Neuron (in vitro differentiated cells): Measurements from ENCODE around the gene SMPD1.
"Not testable (repeated sequence)": the region's sequence is repeated elsewhere in the genome, so short reads cannot be mapped to it uniquely, and the experiment has no call there.

ENCODE experiments used
- H2AFZ ChIP-seq: one replicate; pipeline ENCODE4 v1.6.1; 2013; ENCODE audit warnings: low read depth, mild to moderate bottlenecking, inconsistent platforms, low read length, moderate library complexity
- H3K27me3 ChIP-seq: one replicate; pipeline ENCODE4 v1.6.1; 2013; ENCODE audit warnings: low read length; ENCODE audit not compliant: insufficient read depth
- H3K36me3 ChIP-seq: one replicate; pipeline ENCODE4 v1.6.1; 2013; ENCODE audit warnings: low read length; ENCODE audit not compliant: insufficient read depth
- H3K4me1 ChIP-seq: one replicate; pipeline ENCODE4 v1.6.1; 2013; ENCODE audit warnings: low read length; ENCODE audit not compliant: insufficient read depth
- H3K4me3 ChIP-seq: 2 replicates; pipeline ENCODE4 v1.5.1; 2013; ENCODE audit warnings: mild to moderate bottlenecking, low read length, moderate library complexity
- H3K9me3 ChIP-seq: one replicate; pipeline ENCODE4 v1.6.1; 2013; ENCODE audit warnings: low read length

Gene SMPD1

GRCh38 chr11:6362873-6363678, 27.2 kb upstream of the SMPD1 start:
- H3K4me1 ChIP-seq = no peaks in the 10 kb centered on the region
- no peak overlapping the region for H3K4me3 ChIP-seq
- peaks cover 7% of the 10 kb centered on the region for H3K27me3 ChIP-seq
- no peaks in the 10 kb centered on the region for H3K36me3 ChIP-seq
- H3K9me3 ChIP-seq = no peaks in the 10 kb centered on the region
- H2AFZ ChIP-seq = no peak overlapping the region

GRCh38 chr11:6365659-6366058, 24.6 kb upstream of the SMPD1 start:
- no peak overlapping the region for H2AFZ ChIP-seq
- no peaks in the 10 kb centered on the region for H3K36me3 ChIP-seq
- no peak overlapping the region for H3K4me3 ChIP-seq
- H3K4me1 ChIP-seq = no peaks in the 10 kb centered on the region
- H3K27me3 ChIP-seq = peaks cover 5% of the 10 kb centered on the region
- no peaks in the 10 kb centered on the region for H3K9me3 ChIP-seq

GRCh38 chr11:6371825-6372224, 18.4 kb upstream of the SMPD1 start:
- Histone ChIP-seq H3K27me3 (no peaks in the 10 kb centered on the region), H2AFZ (no peak overlapping the region), H3K9me3 (no peaks in the 10 kb centered on the region), H3K36me3 (no peaks in the 10 kb centered on the region), H3K4me1 (peaks cover 9% of the 10 kb centered on the region), H3K4me3 (no peak overlapping the region)

GRCh38 chr11:6377902-6378639, 12.2 kb upstream of the SMPD1 start:
- no peaks in the 10 kb centered on the region for H3K9me3 ChIP-seq
- no peak overlapping the region for H3K4me3 ChIP-seq
- no peaks in the 10 kb centered on the region for H3K27me3 ChIP-seq
- H3K4me1 ChIP-seq = peaks cover 5% of the 10 kb centered on the region
- H2AFZ ChIP-seq = no peak overlapping the region
- H3K36me3 ChIP-seq = no peaks in the 10 kb centered on the region

GRCh38 chr11:6378640-6378989, 11.7 kb upstream of the SMPD1 start:
- Histone ChIP-seq H3K4me3 (no peak overlapping the region), H3K4me1 (peaks cover 5% of the 10 kb centered on the region), H3K27me3 (no peaks in the 10 kb centered on the region), H3K36me3 (no peaks in the 10 kb centered on the region), H3K9me3 (no peaks in the 10 kb centered on the region), H2AFZ (no peak overlapping the region)

- no peaks in the 10 kb centered on the region for H3K9me3 ChIP-seq
- H3K4me1 ChIP-seq = peaks cover 17% of the 10 kb centered on the region
- H3K36me3 ChIP-seq = no peaks in the 10 kb centered on the region
- no peak overlapping the region for H3K4me3 ChIP-seq
- no peaks in the 10 kb centered on the region for H3K27me3 ChIP-seq
- no peak overlapping the region for H2AFZ ChIP-seq
Measured at GRCh38 chr11:6385046-6385777, 5.1 kb upstream of the SMPD1 start.

GRCh38 chr11:6387811-6388599, 2.3 kb upstream of the SMPD1 start:
- Histone ChIP-seq H2AFZ (no peak overlapping the region), H3K4me3 (no peak overlapping the region), H3K36me3 (no peaks in the 10 kb centered on the region), H3K4me1 (peaks cover 23% of the 10 kb centered on the region), H3K9me3 (no peaks in the 10 kb centered on the region), H3K27me3 (no peaks in the 10 kb centered on the region)

- Histone ChIP-seq H3K27me3 (no peaks in the 10 kb centered on the region), H3K4me1 (peaks cover 23% of the 10 kb centered on the region), H3K9me3 (no peaks in the 10 kb centered on the region), H3K4me3 (no peak overlapping the region), H3K36me3 (peaks cover 2% of the 10 kb centered on the region), H2AFZ (peak overlapping the region; percentile 77)
Measured at GRCh38 chr11:6388748-6389147, 1.5 kb upstream of the SMPD1 start.

- Histone ChIP-seq H2AFZ (peak overlapping the region; percentile 42), H3K36me3 (peaks cover 15% of the 10 kb centered on the region), H3K4me3 (peak overlapping the region; percentile 67), H3K4me1 (peaks cover 23% of the 10 kb centered on the region), H3K27me3 (no peaks in the 10 kb centered on the region), H3K9me3 (no peaks in the 10 kb centered on the region)
Measured at GRCh38 chr11:6390718-6391469, 620 bp downstream of the SMPD1 start.

GRCh38 chr11:6391537-6392134, 1.4 kb downstream of the SMPD1 start:
- Histone ChIP-seq H3K9me3 (no peaks in the 10 kb centered on the region), H3K27me3 (no peaks in the 10 kb centered on the region), H3K4me3 (peak overlapping the region; percentile 67), H3K4me1 (peaks cover 23% of the 10 kb centered on the region), H3K36me3 (peaks cover 15% of the 10 kb centered on the region), H2AFZ (no peak overlapping the region)

- peaks cover 27% of the 10 kb centered on the region for H3K4me1 ChIP-seq
- not testable (repeated sequence) for H2AFZ ChIP-seq, H3K4me3 ChIP-seq, H3K9me3 ChIP-seq, H3K27me3 ChIP-seq
- peaks cover 15% of the 10 kb centered on the region for H3K36me3 ChIP-seq
Measured at GRCh38 chr11:6392251-6392650, 2.0 kb downstream of the SMPD1 start.
